ENCODE results near the gene CD82.

DNA sequence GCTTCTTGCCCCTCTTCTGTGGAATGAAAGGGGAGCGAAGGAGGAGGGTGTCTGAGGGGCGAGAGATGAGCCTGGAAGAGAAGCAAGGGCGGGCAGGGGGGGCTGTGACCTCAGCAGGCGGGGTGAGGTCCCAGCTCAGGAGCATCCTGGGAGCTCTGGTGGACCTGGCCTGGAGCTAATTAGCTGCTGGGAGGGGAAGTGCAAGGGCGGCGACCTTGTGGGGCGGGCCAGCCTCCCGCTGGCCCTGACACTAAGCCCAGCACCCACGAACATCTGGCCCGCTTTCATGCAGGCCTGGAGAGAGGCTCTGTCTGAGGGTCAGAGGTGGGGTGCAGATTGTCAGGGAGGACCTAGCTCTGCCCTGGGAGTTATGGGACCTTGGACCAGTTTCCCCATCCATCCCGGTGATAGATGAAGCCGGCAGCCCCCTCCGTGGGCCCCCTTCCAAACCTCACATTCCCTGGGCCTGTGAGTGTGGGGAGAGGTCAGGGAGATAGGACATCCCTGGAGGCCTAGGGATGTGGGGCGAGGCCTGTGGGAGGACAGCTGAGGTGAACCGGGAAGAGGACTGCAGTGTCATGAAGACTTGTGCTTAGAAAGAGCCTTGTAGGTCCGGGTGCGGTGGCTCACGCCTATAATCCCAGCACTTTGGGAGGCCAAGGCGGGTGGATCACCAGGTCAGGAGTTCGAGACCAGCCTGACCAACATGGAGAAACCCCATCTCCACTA lies 28.5 kb upstream of the CD82 start:
- TF ChIP-seq, protein P1, sequence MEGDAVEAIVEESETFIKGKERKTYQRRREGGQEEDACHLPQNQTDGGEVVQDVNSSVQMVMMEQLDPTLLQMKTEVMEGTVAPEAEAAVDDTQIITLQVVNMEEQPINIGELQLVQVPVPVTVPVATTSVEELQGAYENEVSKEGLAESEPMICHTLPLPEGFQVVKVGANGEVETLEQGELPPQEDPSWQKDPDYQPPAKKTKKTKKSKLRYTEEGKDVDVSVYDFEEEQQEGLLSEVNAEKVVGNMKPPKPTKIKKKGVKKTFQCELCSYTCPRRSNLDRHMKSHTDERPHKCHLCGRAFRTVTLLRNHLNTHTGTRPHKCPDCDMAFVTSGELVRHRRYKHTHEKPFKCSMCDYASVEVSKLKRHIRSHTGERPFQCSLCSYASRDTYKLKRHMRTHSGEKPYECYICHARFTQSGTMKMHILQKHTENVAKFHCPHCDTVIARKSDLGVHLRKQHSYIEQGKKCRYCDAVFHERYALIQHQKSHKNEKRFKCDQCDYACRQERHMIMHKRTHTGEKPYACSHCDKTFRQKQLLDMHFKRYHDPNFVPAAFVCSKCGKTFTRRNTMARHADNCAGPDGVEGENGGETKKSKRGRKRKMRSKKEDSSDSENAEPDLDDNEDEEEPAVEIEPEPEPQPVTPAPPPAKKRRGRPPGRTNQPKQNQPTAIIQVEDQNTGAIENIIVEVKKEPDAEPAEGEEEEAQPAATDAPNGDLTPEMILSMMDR (IDR thresholded peaks at IDR 0.05), result no peak
- no peak for TF ChIP-seq ZFX (IDR thresholded peaks at IDR 0.05; ENCODE audit: borderline replicate concordance)
